A549 (cell line): ENCODE data around the gene ACO2.

Source experiments
- CEBPB ChIP-seq, 2 experiments: fragments of >200 bp in 1 of 2; sonication (Bioruptor Twin) in 1 of 2; formaldehyde crosslinking in 1 of 2; IDR thresholded peaks; 2 replicates each; pipeline ENCODE4 v1.6.1; 2012 to 2016
- ELK1 ChIP-seq: fragments of 150-350 bp; IDR thresholded peaks from 2 replicates; pipeline ENCODE4 v1.6.1; 2014; ENCODE audit warnings: low read depth, mild to moderate bottlenecking, low read length
- EP300 ChIP-seq, 2 experiments: fragments of >200 bp; sonication (Bioruptor Twin); formaldehyde crosslinking; IDR thresholded peaks; 2 replicates in 1 of 2; 3 replicates in 1 of 2; pipeline ENCODE4 v1.6.1; 2016 to 2017
- JUN ChIP-seq, 2 experiments: fragments of >200 bp; sonication (Bioruptor Twin); formaldehyde crosslinking; IDR thresholded peaks; 2 replicates in 1 of 2; 3 replicates in 1 of 2; pipeline ENCODE4 v1.6.1; 2016 to 2017
- MAFK ChIP-seq: fragments of 450-650 bp; IDR thresholded peaks from 2 replicates; pipeline ENCODE4 v1.6.1; 2014; ENCODE audit not compliant: partially characterized antibody
- POLR2A ChIP-seq: IDR thresholded peaks from 2 replicates; pipeline ENCODE4 v1.6.1; 2012; ENCODE audit warnings: mild to moderate bottlenecking, low read length
- POLR2AphosphoS2 ChIP-seq: conservative IDR thresholded peaks from 2 replicates; pipeline ENCODE4 v1.6.1; 2012; ENCODE audit warnings: low read length, improper control_type of control experiment, inconsistent platforms
- RAD21 ChIP-seq, 2 experiments: fragments of >200 bp in 1 of 2; sonication (Bioruptor Twin) in 1 of 2; formaldehyde crosslinking in 1 of 2; IDR thresholded peaks in 1 of 2; conservative IDR thresholded peaks in 1 of 2; 2 replicates in 1 of 2; 3 replicates in 1 of 2; pipeline ENCODE4 v1.6.1; 2012 to 2018; ENCODE audit warnings: inconsistent platforms in 1 of 2
- SMC3 ChIP-seq: fragments of >200 bp; sonication (Bioruptor Twin); formaldehyde crosslinking; IDR thresholded peaks from 3 replicates; pipeline ENCODE4 v1.6.1; 2018; ENCODE audit warnings: inconsistent platforms
- SREBF2 ChIP-seq: fragments of 450-650 bp; IDR thresholded peaks from 2 replicates; pipeline ENCODE4 v1.6.1; 2014; ENCODE audit warnings: mild to moderate bottlenecking, moderate library complexity
- USF2 ChIP-seq: fragments of 450-650 bp; IDR thresholded peaks from 2 replicates; pipeline ENCODE4 v1.6.1; 2014; ENCODE audit warnings: antibody characterized with exemption
- TF ChIP-seq, protein P1 (sequence below): fragments of >200 bp; sonication (Bioruptor Twin); formaldehyde crosslinking; IDR thresholded peaks from 3 replicates; pipeline ENCODE4 v1.5.1; 2016

DNA sequence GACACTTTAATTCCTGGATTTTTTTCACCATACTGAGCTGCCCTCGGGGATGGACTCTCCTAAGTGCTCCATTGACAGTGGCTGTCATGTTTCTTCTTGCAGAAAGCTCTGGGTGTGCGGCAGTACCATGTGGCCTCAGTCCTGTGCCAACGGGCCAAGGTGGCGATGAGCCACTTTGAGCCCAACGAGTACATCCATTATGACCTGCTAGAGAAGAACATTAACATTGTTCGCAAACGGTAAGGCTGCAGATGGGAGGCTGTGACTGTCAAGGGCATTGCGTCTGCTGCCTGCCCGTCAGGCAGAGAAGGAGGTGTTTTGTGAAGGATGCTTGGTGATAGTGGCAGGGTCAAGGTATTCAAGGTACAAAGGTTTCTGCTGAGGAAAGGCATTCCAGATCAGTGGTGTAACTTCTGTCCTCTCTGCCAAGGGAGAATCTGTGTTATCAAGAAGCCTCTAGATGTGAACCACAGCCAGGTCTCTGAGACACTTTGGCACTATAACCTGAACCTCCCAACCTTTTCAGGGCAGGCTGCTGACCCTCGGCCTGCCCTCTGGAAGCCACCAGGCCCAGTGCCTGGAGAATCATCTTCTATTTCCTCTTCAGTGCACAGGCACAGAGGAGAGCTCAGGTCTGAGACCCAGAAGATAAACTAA lies 30.8 kb downstream of the ACO2 start:
- TF ChIP-seq, protein P1, sequence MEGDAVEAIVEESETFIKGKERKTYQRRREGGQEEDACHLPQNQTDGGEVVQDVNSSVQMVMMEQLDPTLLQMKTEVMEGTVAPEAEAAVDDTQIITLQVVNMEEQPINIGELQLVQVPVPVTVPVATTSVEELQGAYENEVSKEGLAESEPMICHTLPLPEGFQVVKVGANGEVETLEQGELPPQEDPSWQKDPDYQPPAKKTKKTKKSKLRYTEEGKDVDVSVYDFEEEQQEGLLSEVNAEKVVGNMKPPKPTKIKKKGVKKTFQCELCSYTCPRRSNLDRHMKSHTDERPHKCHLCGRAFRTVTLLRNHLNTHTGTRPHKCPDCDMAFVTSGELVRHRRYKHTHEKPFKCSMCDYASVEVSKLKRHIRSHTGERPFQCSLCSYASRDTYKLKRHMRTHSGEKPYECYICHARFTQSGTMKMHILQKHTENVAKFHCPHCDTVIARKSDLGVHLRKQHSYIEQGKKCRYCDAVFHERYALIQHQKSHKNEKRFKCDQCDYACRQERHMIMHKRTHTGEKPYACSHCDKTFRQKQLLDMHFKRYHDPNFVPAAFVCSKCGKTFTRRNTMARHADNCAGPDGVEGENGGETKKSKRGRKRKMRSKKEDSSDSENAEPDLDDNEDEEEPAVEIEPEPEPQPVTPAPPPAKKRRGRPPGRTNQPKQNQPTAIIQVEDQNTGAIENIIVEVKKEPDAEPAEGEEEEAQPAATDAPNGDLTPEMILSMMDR: no peak
- TF ChIP-seq ELK1: no peak
- TF ChIP-seq RAD21 (conservative IDR thresholded peaks at IDR 0.05 in 1 of 2, IDR thresholded peaks at IDR 0.05 in 1 of 2): no peak
- TF ChIP-seq POLR2A: no peak
- TF ChIP-seq EP300 (IDR thresholded peaks at IDR 0.05): no peak
- TF ChIP-seq MAFK: no peak
- TF ChIP-seq SMC3: no peak
- no peak for TF ChIP-seq POLR2AphosphoS2
- TF ChIP-seq JUN (IDR thresholded peaks at IDR 0.05): no peak
- TF ChIP-seq SREBF2: no peak
- no peak for TF ChIP-seq USF2
- TF ChIP-seq CEBPB (IDR thresholded peaks at IDR 0.05): no peak
